ENCODE data around the gene ACTR6. TPM values are rescaled to one million over a fixed set of nuclear protein-coding genes. Genes with fewer than 3 reads are reported as not detected.

The ACTR6 gene
- total RNA-seq, 2 donors from 2014 or later: 10.3 to 32.6 TPM

DNA sequence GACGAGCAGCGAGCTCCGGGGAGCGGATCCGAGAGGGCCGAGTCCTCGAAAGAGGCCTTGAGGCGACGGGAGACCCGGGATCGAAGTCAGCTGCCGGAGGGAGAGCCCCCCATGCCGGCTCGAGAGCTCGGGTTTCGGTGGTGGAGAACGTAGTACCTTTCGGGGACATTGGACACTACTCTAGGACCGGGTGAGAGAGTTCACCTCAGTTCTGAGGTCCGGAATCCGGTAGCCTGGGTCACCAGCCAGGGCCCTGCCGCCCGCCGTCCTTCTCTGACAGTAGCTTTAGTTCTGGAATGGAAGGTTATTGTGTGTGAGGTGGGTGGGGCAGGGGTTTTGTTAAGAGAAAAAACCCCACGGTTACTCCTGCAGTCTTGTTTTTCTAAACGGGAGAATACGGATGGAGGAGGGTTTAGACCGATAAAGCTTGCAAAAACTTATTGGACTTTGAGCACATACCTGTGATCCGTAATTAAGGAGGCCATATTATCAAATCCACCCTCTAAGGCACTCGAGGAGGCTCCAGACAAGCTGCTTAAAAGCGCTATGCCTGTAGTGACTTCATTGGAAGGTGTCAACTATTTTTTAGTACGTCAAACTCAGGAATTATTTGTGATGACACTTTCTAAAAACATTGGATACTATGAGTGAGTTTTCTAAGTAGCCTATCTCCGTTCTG lies 67.1 kb downstream of the ACTR6 start:
- under 1% methylated on average over 33 of the region's 33 CpGs for WGBS
- Histone ChIP-seq H3K27me3 (replicated peaks; ENCODE audit: insufficient read depth) (no peaks in the 10 kb centered on the region), H3K27ac (peak overlapping the region; percentile 97), H3K9me3 (no peaks in the 10 kb centered on the region), H3K4me1 (replicated peaks) (no peaks in the 10 kb centered on the region), H3K4me3 (peak overlapping the region; percentile 87 to 92), H3K36me3 (no peaks in the 10 kb centered on the region)
- TF ChIP-seq, protein P1, sequence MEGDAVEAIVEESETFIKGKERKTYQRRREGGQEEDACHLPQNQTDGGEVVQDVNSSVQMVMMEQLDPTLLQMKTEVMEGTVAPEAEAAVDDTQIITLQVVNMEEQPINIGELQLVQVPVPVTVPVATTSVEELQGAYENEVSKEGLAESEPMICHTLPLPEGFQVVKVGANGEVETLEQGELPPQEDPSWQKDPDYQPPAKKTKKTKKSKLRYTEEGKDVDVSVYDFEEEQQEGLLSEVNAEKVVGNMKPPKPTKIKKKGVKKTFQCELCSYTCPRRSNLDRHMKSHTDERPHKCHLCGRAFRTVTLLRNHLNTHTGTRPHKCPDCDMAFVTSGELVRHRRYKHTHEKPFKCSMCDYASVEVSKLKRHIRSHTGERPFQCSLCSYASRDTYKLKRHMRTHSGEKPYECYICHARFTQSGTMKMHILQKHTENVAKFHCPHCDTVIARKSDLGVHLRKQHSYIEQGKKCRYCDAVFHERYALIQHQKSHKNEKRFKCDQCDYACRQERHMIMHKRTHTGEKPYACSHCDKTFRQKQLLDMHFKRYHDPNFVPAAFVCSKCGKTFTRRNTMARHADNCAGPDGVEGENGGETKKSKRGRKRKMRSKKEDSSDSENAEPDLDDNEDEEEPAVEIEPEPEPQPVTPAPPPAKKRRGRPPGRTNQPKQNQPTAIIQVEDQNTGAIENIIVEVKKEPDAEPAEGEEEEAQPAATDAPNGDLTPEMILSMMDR (IDR thresholded peaks at IDR 0.05): no peak
- TF ChIP-seq POLR2AphosphoS5 (IDR thresholded peaks at IDR 0.05) (no peak), POLR2A (IDR thresholded peaks at IDR 0.05) (no peak)
- peak; percentile 17 for DNase-seq (ENCODE audit: low spot score)
- intact Hi-C loops (cut with DNase I): no loop called here

DNA sequence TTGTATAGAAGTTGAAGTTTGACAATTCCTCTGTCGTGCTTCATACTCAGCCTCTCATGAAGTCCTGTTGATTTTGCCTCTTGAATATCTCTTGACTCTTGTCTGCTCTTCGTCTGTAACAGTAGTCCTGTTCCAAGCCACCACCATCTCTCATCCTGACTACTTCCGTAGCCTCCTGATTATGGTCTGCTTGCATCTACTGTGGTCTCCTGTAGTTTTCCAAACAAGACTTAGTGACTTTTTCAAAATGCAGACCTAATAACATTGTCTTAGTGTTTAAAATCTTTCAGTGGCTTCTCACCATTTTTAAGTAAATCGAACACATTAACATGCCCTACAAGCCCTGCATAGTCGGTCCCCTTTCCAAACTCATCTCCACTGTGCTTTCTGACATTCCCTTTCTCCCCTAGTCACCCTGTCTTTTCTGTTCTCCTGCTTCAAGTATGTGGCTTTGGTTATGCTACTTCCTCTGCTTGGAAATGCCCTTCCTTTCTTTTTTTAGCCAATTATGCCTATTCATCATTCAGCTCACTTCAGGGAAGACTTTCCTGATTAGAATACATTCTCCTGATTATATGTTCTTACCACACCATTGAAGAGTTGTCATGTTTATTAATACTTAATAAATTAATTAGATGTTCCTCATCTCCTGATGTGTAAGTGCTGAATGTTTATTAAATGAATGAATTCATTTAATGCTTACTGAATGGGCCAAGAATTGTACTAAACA lies 68.4 kb downstream of the ACTR6 start:
- Histone ChIP-seq H3K4me1 (replicated peaks) (no peaks in the 10 kb centered on the region), H3K27ac (no peak overlapping the region)

DNA sequence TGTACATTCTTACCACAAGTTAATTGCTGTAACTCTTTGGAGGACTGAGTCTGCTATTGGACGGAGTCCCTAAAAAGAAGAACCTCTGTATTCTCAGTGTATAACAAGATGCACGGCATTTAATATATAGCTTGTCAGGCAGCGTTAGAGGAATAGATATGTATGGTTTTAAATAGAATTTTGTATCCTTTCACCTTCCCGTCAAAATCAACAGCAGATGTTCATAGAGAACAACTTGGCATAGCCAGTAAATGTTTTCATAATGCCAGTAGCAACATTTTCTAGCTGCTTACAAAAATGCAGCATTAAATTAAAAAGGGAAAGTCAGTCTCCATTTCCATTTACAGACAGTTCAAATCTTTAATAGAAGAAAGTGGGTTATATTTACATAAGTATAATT lies 73.2 kb downstream of the ACTR6 start:
- no peaks in the 10 kb centered on the region for H3K27me3 ChIP-seq (replicated peaks; ENCODE audit: insufficient read depth)
- H3K36me3 ChIP-seq: no peaks in the 10 kb centered on the region
- H3K4me3 ChIP-seq: no peak overlapping the region
- WGBS: 90% methylated on average over 4 of the region's 4 CpGs
- TF ChIP-seq POLR2A (IDR thresholded peaks at IDR 0.05) (no peak), POLR2AphosphoS5 (IDR thresholded peaks at IDR 0.05) (no peak)
- TF ChIP-seq, protein P1 (IDR thresholded peaks at IDR 0.05): no peak
- H3K9me3 ChIP-seq: no peaks in the 10 kb centered on the region
- H3K27ac ChIP-seq: no peak overlapping the region
- H3K4me1 ChIP-seq (replicated peaks): no peaks in the 10 kb centered on the region
- intact Hi-C loops (cut with DNase I): no loop called here
- DNase-seq (ENCODE audit: low spot score): no peak

More for the DNA sequence above, 68.4 kb downstream of the ACTR6 start:
- 63% methylated on average over 5 of the region's 5 CpGs for WGBS
- intact Hi-C loops (cut with DNase I): no loop called here
- TF ChIP-seq, protein P1 (IDR thresholded peaks at IDR 0.05): no peak
- TF ChIP-seq POLR2AphosphoS5 (IDR thresholded peaks at IDR 0.05) (no peak), POLR2A (IDR thresholded peaks at IDR 0.05) (no peak)
- no peaks in the 10 kb centered on the region for H3K9me3 ChIP-seq
- peak overlapping the region; percentile 87 to 92 for H3K4me3 ChIP-seq
- no peak for DNase-seq (ENCODE audit: low spot score)
- H3K36me3 ChIP-seq: no peaks in the 10 kb centered on the region
- H3K27me3 ChIP-seq (replicated peaks; ENCODE audit: insufficient read depth): no peaks in the 10 kb centered on the region

MicroRNA genes within 50 kb of the gene (microRNA counts, 767-probe panel; counts per million panel counts)
- 1,274 to 1,935 counts per million in 2 donors for microRNA hsa-miR-1827

Small RNA genes lying within 50 kb of the gene (microRNA-seq; reads per million reads assigned to microRNA genes)
- gene MIR1827: not detected

Small RNA genes lying within 50 kb of the gene (small RNA-seq; reads per million reads assigned to genes)
- gene MIR1827: 0 reads per million in 2 donors
- 0 reads per million in 2 donors for gene RF00019
- 0 reads per million in 2 donors for gene RN7SL176P

Other genes with a start within 250 kb of the ACTR6 start
- 10 to 100 TPM; 13.0 to 17.4 TPM for gene ANKS1B, start 215.9 kb upstream of the ACTR6 start, total RNA-seq
- 10 to 100 TPM; 20.4 to 24.8 TPM for gene BLTP3B, start 57.9 kb upstream of the ACTR6 start, total RNA-seq
- 10 to 100 TPM in 1 of 2 donors, 1 to 10 TPM in 1; 5.5 to 18.0 TPM for gene DEPDC4, start 66.3 kb downstream of the ACTR6 start, total RNA-seq
- 10 to 100 TPM; 54.4 to 63.7 TPM for gene SCYL2, start 66.4 kb downstream of the ACTR6 start, total RNA-seq
- gene SLC17A8, start 156.3 kb downstream of the ACTR6 start, total RNA-seq: not detected

Data from prostate gland (tissue), 2 donors.